Activated T-helper 17 cell treated with anti-CD3 and anti-CD28 coated beads, Interleukin-2, amount 50 U/mL, for 72 hours (primary cell): ENCODE measurements around the gene ANKH. TPM values are rescaled to one million over a fixed set of nuclear protein-coding genes. Genes with fewer than 3 reads are reported as not detected.

Source experiments
- ATAC-seq: fragments of 150-1000 bp; cut with Tn5 transposase; replicated peaks from 2 replicates; pipeline ENCODE4 v1.10.0; 2021; ENCODE audit warnings: mild to moderate bottlenecking, moderate library complexity
- H3K27ac Mint-ChIP-seq: one replicate; pipeline ENCODE4 v1.8.0; 2022; ENCODE audit warnings: mixed read lengths
- H3K27me3 Mint-ChIP-seq: one replicate; pipeline ENCODE4 v1.8.0; 2022; ENCODE audit warnings: mixed read lengths
- H3K36me3 Mint-ChIP-seq: one replicate; pipeline ENCODE4 v1.8.0; 2022; ENCODE audit warnings: low read depth, mild to moderate bottlenecking, mixed read lengths
- H3K4me1 Mint-ChIP-seq: one replicate; pipeline ENCODE4 v1.8.0; 2022; ENCODE audit warnings: mixed read lengths
- H3K4me3 Mint-ChIP-seq: one replicate; pipeline ENCODE4 v1.8.0; 2022; ENCODE audit warnings: mild to moderate bottlenecking, mixed read lengths
- H3K9me3 Mint-ChIP-seq: one replicate; pipeline ENCODE4 v1.8.0; 2022; ENCODE audit warnings: mixed read lengths
- total RNA-seq, 2 donors: library from RNA; stranded (reverse); gene quantifications; one replicate each; pipeline ENCODE4 v1.2.3, GENCODE V29; 2022

The ANKH gene
- total RNA-seq, 2 donors from 2014 or later = 101 to 193 TPM

DNA sequence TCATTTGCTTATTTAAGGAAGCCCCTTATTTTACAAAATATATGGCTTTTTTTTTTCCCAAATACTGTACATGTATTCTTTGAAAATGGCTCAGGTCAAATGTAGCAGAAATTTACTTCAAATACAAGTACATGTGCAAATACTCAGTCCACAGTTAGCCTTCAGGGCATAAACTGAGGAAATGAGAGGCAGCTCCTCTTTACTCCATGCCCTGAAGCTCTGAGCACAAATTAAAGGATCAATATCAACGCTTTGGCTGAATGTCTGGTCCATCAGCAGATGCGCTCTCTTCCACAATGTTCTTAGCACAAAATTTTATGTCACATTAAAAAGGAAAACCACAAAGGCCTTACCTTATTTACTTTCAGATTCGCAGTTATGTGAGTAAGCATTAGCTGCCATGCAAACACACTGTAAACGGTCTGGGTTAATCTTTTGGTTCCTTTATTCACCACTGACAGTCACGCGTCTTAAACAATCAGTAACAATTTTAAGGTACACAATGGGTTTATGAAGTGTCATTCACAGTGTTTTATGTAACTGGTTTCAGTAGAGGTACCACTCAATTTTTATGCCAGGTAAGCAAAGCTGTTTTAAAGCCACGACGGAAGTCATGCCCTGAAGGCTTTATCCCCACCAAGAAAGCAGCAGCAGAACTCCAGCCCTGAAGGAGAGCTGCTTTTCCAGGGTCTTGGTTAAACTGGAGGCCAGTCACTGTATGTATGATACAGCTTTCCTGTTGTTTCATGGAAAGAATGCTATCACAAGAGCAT lies 103.7 kb downstream of the ANKH start:
- H3K4me3 Mint-ChIP-seq = no peak overlapping the region
- peaks cover 41% of the 10 kb centered on the region for H3K36me3 Mint-ChIP-seq
- H3K27me3 Mint-ChIP-seq = no peaks in the 10 kb centered on the region
- peaks cover 24% of the 10 kb centered on the region for H3K4me1 Mint-ChIP-seq
- no peaks in the 10 kb centered on the region for H3K9me3 Mint-ChIP-seq
- no peak overlapping the region for H3K27ac Mint-ChIP-seq
- peak; percentile 39 for ATAC-seq

DNA sequence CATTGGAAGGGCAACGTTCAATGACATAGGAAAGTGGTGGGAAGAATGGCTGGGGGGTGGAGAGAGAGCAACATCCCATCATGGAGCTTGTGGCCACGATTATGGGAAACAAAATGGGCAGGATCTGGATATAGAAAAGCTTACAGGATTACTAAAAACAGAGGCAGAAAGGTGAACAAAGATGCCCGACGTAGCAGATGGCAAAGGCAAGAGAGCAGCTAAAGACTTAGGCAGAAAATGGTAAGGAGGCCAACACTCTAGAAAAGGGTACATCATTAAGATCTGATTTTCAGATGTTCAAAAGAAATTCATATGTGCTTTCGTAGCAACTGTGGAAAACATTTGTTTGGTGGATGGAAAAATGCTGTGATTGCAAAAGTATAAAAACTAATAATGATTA lies 104.5 kb downstream of the ANKH start:
- H3K27ac Mint-ChIP-seq = no peak overlapping the region
- no peak for ATAC-seq
- H3K36me3 Mint-ChIP-seq = peaks cover 41% of the 10 kb centered on the region
- peaks cover 19% of the 10 kb centered on the region for H3K4me1 Mint-ChIP-seq
- H3K4me3 Mint-ChIP-seq = no peak overlapping the region
- no peaks in the 10 kb centered on the region for H3K27me3 Mint-ChIP-seq
- H3K9me3 Mint-ChIP-seq = no peaks in the 10 kb centered on the region

DNA sequence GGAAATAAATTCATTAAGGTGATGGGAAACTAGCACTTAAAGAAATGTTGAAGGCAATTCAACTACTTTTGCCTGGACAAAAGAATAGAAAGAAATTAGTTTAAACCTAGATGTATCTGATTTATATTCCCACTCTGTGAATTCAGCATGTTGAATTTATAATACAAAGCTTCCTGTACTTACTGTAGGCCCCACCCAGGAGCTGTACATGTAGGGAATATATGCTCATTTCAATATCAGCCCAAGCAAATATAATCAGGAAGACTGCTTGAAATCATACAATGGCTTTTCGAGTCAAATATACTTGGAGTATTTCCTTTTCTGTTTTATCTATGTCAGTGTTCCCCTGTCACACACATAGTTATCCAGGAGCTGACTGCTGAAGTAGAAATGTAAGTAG lies 105.0 kb downstream of the ANKH start:
- H3K27me3 Mint-ChIP-seq = no peaks in the 10 kb centered on the region
- H3K4me3 Mint-ChIP-seq = no peak overlapping the region
- H3K4me1 Mint-ChIP-seq = peaks cover 19% of the 10 kb centered on the region
- no peak for ATAC-seq
- no peak overlapping the region for H3K27ac Mint-ChIP-seq
- peaks cover 41% of the 10 kb centered on the region for H3K36me3 Mint-ChIP-seq
- no peaks in the 10 kb centered on the region for H3K9me3 Mint-ChIP-seq

DNA sequence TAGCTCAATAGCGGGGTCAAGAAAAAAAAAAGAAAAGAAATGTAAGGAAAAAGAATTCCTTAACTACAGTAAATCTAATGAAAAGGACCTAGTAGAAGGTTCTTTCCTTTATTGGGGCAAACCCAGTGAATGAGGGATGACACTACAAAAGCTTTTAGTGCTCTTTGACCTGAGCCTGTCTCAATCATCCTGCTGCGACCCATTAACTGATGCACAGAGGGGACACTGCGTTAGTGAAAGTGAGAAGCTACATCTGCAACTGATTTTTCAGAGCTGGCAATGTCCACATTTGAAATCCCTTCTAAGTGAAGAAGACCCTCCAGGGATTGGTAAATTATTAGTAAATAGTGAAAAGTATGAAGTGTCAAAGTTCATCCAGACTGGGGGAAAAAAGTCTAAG lies 106.0 kb downstream of the ANKH start:
- Mint-ChIP-seq H3K36me3 (peaks cover 41% of the 10 kb centered on the region), H3K27me3 (no peaks in the 10 kb centered on the region), H3K27ac (no peak overlapping the region), H3K4me1 (peaks cover 14% of the 10 kb centered on the region), H3K4me3 (no peak overlapping the region), H3K9me3 (no peaks in the 10 kb centered on the region)
- ATAC-seq = no peak

DNA sequence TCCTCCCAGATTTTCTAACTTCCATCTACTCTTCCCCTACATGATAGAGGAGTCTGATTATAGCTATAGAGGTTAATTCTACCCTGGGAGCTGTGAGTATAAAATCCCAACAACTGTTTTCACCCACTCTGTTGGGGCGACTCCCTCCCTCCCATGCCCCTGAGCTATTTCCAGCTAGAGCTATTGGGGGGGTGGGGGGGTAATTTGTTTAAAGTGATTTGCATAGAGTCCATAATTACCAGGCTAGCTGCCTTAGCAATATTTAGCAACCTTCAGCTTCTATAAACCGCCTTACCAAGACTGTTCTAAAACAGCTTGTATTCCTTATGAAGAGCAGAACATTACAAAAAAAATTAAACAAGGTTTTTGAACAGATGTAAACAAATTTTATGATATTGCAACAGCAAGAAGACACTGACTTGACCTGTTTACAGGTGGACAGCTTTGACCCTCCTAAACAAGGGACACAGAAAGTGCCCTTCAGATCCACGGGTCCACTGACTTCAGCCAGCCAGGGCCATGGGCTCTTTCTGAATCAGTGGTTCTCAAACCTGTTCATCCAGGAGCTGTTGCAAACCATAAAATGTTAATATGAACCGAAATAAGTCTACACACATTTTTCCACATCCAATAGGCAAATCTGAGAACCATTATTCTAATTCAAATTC lies 108.9 kb downstream of the ANKH start:
- Mint-ChIP-seq H3K9me3 (no peaks in the 10 kb centered on the region), H3K4me3 (no peak overlapping the region), H3K27ac (no peak overlapping the region), H3K4me1 (peaks cover 8% of the 10 kb centered on the region), H3K27me3 (no peaks in the 10 kb centered on the region), H3K36me3 (peaks cover 44% of the 10 kb centered on the region)
- ATAC-seq = no peak

DNA sequence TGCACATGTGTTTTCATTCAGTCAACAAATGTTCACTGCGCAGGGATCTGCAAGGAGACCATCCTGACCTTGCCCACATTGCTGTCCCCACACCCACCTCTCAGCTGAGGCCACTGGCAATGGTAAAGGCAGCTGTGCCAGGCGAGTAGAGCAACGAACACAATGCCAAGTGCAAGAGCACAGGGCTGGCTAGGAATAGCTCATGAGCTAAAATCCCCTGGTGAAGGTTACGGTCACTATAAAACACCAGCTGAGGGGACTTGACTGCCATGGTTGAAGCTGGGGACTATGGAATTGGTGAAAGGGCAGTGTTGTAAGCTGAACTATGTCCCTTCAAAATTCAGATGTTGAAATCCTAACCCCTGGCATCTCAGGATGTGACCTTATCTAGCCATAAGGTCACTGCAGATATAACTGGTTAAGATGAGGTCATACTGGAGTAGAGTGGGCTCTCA lies 111.0 kb downstream of the ANKH start:
- H3K36me3 Mint-ChIP-seq = peaks cover 33% of the 10 kb centered on the region
- H3K9me3 Mint-ChIP-seq = no peaks in the 10 kb centered on the region
- no peaks in the 10 kb centered on the region for H3K27me3 Mint-ChIP-seq
- no peak for ATAC-seq
- peak overlapping the region; percentile 0 for H3K27ac Mint-ChIP-seq
- peaks cover 3% of the 10 kb centered on the region for H3K4me1 Mint-ChIP-seq
- no peak overlapping the region for H3K4me3 Mint-ChIP-seq

DNA sequence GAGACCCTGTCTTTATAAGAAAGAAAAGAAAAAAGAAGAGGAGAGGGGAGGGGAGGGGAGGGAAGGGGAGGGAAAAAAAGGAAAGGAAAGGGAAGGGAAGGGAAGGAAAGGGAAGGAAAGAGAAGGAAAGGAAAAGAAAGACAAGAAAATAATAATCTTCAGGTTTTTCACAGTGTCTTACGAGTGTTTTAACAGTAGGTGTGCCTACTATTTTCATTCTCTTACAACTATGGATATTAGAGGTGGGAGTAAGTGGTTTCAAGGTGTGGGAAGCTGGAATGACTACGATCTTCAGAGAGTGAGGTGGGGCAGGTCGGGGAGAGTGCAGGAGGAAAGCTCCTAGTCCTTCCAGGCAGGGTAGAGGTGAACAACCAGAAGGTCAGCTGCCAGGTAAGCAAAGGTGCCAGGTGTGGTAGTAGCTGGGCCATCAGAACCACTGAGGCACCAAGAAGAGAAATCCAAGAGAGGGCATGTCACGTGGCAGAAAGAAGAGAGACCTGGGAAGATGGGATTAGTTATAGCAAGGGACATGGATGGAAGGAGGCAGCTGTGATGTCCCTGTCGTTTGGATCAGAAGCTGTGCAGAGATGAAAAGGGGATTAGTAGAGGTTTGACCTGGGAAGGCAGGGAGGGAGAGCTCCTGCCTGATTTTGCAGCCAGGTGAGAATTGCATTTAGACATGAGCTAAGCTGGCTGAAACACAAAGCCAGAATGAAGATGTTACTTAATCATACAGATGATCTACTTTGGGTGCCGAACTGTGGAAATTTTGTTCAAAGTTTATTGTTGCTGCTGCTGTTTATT lies 111.6 kb downstream of the ANKH start:
- Mint-ChIP-seq H3K27me3 (no peaks in the 10 kb centered on the region), H3K4me1 (peaks cover 3% of the 10 kb centered on the region), H3K9me3 (no peaks in the 10 kb centered on the region), H3K36me3 (peaks cover 27% of the 10 kb centered on the region), H3K27ac (peak overlapping the region; percentile 8), H3K4me3 (no peak overlapping the region)
- no peak for ATAC-seq

DNA sequence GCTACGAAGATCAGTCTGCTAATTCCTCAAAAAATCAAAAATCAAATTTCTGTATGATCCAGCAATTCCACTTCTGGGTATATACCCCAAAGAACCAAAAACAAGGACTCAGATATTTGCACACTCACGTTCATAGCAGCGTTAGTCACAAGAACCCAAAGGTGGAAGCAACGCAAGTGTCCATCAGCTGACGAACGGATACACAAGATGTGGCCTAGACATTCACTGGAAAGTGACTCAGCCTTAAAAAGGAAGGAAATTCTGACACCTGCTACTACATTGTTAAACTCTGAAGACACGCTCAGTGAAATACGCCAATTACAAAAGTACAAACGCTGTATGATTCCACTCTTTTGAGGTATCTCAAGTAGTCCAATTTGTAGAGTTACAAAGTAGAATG lies 113.7 kb downstream of the ANKH start:
- Mint-ChIP-seq H3K36me3 (peaks cover 43% of the 10 kb centered on the region), H3K27ac (no peak overlapping the region)

DNA sequence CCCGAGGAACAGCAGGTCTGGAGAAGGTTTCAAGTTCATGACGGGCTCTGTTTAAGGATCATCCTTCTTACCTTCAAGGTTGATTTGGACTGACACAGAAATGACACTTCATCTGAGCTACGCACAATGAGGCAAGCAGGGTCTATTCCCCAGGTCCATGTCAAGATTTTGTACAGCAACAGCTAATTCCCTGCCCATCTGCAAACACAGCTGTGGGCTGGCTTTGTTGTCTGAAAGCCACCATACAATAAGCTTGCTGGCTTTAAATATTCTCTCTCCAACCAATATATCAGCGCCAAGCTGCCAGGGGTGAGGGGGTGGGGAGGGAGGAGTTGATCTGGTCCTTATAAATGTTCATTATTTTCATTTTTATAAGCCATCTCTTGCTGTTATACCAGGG lies 115.1 kb downstream of the ANKH start:
- Mint-ChIP-seq H3K36me3 (peaks cover 52% of the 10 kb centered on the region), H3K4me1 (peaks cover 3% of the 10 kb centered on the region), H3K27me3 (no peaks in the 10 kb centered on the region), H3K9me3 (no peaks in the 10 kb centered on the region), H3K27ac (no peak overlapping the region), H3K4me3 (no peak overlapping the region)
- no peak for ATAC-seq

More for the DNA sequence above, 113.7 kb downstream of the ANKH start:
- ATAC-seq = no peak
- H3K27me3 Mint-ChIP-seq = no peaks in the 10 kb centered on the region
- H3K4me1 Mint-ChIP-seq = peaks cover 3% of the 10 kb centered on the region
- H3K4me3 Mint-ChIP-seq = no peak overlapping the region
- no peaks in the 10 kb centered on the region for H3K9me3 Mint-ChIP-seq

DNA sequence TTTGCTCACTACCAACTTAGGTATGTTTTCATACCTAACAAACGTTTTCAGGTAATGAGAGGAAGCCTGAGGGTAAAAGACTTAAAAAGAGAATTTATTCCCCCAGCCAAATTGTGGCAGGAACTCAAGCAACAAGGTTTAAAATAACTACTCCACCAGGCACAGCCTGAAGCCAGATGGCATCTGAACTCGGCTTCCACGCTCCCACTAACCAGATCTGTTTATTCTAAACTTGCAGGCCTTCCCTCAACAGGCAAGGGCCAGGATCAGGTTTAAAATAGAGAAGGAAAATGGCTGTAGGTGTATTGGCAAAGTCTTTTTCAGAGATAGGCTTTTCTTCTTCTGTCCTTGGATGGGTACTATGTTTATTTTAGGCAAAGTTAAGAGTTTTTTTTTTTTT lies 117.6 kb downstream of the ANKH start:
- H3K27me3 Mint-ChIP-seq = no peaks in the 10 kb centered on the region
- H3K4me1 Mint-ChIP-seq = no peaks in the 10 kb centered on the region
- peak overlapping the region; percentile 39 for H3K27ac Mint-ChIP-seq
- no peak overlapping the region for H3K4me3 Mint-ChIP-seq
- ATAC-seq = no peak
- H3K9me3 Mint-ChIP-seq = no peaks in the 10 kb centered on the region
- H3K36me3 Mint-ChIP-seq = peaks cover 73% of the 10 kb centered on the region

DNA sequence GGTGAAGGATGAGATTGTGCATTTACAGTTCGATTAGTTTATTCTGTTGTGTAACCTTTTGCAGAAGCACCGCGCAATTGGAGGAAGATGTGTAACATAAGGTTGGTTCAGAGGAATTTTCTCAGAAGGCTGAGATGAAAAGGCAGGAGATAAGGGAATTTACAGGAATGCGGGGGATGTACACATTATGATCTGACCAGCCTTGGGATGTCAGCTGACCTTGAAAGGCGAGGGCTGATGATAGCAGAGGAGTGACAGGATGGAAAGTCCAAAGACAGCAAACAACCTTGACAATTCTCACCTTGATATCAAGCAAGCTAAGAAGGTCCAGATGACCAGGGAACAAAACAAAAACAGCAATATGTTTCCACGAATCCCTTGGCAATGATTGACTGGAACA lies 118.3 kb downstream of the ANKH start:
- Mint-ChIP-seq H3K4me1 (no peaks in the 10 kb centered on the region), H3K27me3 (no peaks in the 10 kb centered on the region), H3K9me3 (no peaks in the 10 kb centered on the region), H3K36me3 (peaks cover 74% of the 10 kb centered on the region), H3K4me3 (no peak overlapping the region), H3K27ac (peak overlapping the region; percentile 10)
- ATAC-seq = no peak

DNA sequence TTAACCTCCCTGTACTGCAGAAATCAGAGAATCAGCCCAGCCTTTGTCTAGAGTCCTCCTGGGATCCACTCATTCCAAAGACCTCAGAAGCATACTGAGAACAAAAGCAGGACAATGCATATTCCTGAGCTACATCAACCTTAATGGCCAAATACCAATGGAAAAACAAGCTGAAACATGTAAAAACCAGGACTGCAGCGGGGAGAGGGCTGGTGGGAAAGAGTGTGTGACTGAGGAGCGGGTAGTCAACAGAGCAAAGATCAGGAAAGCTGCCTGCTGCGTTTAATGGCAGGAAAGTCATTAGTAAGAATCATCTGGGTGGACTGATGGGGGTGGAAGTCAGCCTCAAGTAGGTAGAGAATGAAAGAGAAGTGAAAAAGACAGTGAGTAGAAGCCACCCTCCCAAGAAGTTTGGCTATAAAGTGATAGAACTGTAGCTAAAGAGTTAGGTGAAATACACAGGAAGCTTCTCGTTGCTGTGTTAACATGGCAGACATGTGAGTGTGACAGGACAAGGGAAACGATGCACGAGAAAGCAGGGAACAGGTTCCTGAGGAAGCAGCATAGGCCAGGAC lies 119.0 kb downstream of the ANKH start:
- Mint-ChIP-seq H3K27me3 (no peaks in the 10 kb centered on the region), H3K4me1 (no peaks in the 10 kb centered on the region), H3K4me3 (no peak overlapping the region), H3K27ac (peak overlapping the region; percentile 10), H3K9me3 (no peaks in the 10 kb centered on the region), H3K36me3 (peaks cover 74% of the 10 kb centered on the region)
- ATAC-seq = no peak

DNA sequence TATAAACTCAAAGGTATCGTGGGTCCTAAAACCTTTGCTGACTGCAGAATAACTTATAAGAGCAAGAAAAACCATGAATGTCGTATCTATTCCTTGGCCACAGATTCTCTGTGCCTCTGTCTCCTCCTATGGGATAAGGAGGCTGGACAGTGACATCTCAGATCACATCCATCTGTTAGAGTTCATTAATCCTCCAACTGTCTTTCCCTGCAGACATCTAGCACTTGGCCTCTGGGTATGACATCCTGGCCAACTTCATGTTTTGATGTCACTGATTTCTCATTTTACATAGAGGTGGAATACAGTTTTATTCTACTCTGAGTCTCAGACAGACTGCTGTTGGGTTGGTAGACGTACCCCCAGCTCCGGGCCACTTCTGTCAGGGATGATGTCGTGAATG lies 120.9 kb downstream of the ANKH start:
- Mint-ChIP-seq H3K27me3 (no peaks in the 10 kb centered on the region), H3K4me1 (no peaks in the 10 kb centered on the region), H3K27ac (no peak overlapping the region)

DNA sequence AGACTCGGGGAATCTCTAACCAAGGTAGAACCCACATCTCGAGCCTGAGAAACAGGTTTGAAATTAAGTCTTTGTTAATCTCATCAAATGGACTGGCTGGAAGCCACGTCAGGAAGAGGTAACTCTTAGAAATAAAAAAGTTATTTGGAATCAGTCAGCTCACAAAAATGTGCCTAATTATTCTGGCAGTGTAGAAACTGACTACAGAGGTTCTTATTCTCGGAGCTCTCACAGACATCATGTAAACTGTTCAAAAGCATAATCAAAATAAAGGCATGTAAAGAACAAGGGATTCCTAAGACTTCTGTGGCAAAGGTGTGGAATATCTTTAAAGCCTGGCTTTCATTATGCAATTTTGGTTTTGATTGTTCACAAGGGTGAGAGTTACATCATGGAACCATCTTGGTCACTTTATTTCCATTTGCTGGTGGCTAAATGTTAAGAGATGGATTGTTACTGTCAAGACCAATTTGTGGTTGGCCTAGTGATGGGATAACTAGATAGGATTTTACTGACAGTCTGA lies 121.9 kb downstream of the ANKH start:
- Mint-ChIP-seq H3K27me3 (no peaks in the 10 kb centered on the region), H3K27ac (no peak overlapping the region), H3K9me3 (no peaks in the 10 kb centered on the region), H3K4me1 (no peaks in the 10 kb centered on the region), H3K36me3 (peaks cover 78% of the 10 kb centered on the region), H3K4me3 (no peak overlapping the region)
- no peak for ATAC-seq

More for the DNA sequence above, 120.9 kb downstream of the ANKH start:
- peaks cover 78% of the 10 kb centered on the region for H3K36me3 Mint-ChIP-seq
- ATAC-seq = no peak
- H3K9me3 Mint-ChIP-seq = no peaks in the 10 kb centered on the region
- no peak overlapping the region for H3K4me3 Mint-ChIP-seq
